ENCODE data around the gene CYP4F22.
"Not testable (repeated sequence)": the region's sequence is repeated elsewhere in the genome, so short reads cannot be mapped to it uniquely, and the experiment has no call there.

Gene CYP4F22

DNA sequence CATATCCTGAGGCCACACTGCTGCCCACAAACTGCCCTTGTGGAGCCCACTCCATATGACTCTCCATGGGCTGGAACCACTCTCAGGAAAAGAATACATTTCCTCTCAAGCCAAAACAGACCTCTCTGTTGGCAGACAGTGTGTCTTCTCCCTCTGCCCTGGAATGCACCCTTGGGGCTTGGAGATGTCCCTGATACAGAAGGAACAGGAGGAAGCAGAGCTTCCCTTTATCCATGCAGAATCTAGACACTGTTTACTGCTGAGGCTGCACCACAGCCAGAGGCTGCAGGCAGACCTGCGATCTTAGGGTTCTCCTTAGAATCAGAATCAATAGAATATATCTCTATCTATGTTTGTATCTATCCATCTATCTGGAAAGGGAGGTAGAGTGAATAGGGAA is 79.9 kb downstream of the CYP4F22 start:
- no peak for DNase-seq (ENCODE audit: low read depth)
- H3K4me3 ChIP-seq (ENCODE audit: low read depth, low read length), result no peak overlapping the region
- TF ChIP-seq, protein P1, sequence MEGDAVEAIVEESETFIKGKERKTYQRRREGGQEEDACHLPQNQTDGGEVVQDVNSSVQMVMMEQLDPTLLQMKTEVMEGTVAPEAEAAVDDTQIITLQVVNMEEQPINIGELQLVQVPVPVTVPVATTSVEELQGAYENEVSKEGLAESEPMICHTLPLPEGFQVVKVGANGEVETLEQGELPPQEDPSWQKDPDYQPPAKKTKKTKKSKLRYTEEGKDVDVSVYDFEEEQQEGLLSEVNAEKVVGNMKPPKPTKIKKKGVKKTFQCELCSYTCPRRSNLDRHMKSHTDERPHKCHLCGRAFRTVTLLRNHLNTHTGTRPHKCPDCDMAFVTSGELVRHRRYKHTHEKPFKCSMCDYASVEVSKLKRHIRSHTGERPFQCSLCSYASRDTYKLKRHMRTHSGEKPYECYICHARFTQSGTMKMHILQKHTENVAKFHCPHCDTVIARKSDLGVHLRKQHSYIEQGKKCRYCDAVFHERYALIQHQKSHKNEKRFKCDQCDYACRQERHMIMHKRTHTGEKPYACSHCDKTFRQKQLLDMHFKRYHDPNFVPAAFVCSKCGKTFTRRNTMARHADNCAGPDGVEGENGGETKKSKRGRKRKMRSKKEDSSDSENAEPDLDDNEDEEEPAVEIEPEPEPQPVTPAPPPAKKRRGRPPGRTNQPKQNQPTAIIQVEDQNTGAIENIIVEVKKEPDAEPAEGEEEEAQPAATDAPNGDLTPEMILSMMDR (IDR thresholded peaks at IDR 0.05; ENCODE audit: control insufficient read depth, extremely low read depth, insufficient read depth), result no peak

DNA sequence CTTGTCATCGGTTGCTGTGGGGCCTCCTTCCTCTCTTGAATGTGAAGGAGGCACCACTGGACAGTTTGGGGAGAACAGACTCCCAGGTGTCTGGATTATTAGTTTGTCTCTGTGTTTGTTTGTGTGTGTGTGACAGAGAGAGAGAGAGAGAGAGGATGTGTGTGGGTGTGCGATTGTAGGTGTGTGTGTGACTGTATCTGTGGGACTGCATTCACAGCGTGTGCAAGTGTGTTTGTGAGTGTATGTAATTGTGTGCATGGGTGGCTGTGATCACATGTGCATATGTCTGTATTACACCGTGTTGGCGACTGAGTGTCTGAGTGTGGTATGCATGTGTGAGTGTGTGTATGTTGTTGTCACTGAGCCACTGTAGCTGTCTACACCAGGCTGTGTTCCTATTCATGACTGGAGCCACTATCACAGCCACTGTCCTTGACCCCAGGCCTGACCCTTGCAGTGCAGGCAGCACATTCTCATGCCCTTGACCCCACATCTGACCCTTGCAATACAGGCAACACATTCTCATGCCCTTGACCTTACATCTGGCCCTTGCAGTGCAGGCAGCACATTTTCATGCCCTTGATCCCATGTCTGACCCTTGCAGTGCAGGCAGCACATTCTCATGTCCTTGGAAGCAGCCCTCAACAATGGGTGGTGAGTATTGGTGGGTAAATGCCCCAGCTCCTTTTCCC is 81.6 kb downstream of the CYP4F22 start:
- TF ChIP-seq, protein P1 (IDR thresholded peaks at IDR 0.05; ENCODE audit: control insufficient read depth, extremely low read depth, insufficient read depth), result no peak
- H3K4me3 ChIP-seq (ENCODE audit: low read depth, low read length), result no peak overlapping the region

DNA sequence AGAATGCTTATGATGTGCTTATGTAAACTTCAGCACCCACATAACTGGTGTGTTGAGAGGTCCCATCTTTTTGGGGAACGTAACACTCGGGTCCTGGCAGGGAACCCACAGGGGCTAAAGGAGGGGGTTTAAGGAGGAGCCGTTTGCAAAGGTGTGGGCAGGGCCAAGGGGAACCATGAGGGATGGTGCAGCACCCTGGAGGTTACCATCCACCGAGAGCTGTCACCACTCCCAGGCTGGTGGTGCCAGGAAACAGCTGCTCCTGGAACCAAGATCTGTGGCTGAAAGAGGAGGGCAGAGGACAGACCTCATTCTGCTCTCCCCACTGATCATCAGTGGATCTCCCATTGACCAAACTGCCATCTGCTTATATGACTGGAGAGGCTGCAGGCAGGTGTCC is 83.5 kb downstream of the CYP4F22 start:
- no peak for DNase-seq (ENCODE audit: low read depth)
- TF ChIP-seq, protein P1 (IDR thresholded peaks at IDR 0.05; ENCODE audit: control insufficient read depth, extremely low read depth, insufficient read depth), result no peak
- H3K4me3 ChIP-seq (ENCODE audit: low read depth, low read length), result no peak overlapping the region

More for the DNA sequence above, 81.6 kb downstream of the CYP4F22 start:
- DNase-seq (ENCODE audit: low read depth), result no peak

DNA sequence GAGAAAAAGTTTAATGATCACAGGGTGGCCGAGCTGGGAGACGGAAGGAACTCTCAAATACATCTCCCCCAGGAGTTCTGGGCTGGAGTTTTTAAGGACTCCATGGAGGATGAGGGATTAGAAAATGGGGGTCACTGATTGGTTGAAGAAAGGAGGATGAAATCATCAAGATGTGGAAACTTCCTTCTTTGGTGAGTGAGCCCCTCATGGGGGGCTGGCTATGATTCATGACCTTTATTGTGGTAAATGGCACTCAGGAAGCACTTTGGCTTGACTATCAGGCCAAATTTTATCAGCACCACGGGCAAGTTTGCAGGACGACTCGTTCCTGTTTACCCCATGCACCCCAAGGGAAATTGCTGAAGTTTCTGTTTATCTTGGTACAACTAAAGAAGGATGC is 84.2 kb downstream of the CYP4F22 start:
- H3K4me3 ChIP-seq (ENCODE audit: low read depth, low read length); DNase-seq (ENCODE audit: low read depth): not testable (repeated sequence)

DNA sequence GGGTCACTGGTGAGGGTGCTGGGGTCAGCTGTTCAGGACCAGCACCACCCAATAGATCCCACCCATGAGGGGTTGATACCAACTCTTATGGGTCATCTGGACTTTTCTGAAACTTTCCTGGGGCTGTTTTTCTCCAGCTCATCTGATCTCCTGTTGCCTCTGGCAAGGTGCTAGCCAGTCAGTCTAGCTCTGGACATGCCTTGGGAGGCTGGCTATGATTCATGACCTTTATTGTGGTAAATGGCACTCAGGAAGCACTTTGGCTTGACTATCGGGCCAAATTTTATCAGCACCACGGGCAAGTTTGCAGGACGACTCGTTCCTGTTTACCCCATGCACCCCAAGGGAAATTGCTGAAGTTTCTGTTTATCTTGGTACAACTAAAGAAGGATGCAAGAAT is 85.4 kb downstream of the CYP4F22 start:
- not testable (repeated sequence) for DNase-seq (ENCODE audit: low read depth); H3K4me3 ChIP-seq (ENCODE audit: low read depth, low read length)

DNA sequence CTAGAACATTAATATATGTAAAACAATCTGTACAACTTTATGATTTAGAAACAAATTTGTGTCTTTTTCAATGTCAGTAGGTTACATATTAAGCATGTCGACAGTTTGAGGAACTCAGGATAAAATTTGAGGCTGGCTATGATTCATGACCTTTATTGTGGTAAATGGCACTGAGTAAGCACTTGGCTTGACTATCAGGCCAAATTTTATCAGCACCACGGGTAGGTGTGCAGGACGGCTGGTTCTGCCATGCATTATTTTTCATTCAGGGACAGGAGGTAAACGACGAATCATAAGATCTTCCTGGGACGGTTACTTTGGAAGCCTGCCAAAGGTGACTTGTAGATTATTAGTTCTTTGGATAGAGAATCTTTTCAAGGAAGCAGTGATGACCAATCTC is 86.7 kb downstream of the CYP4F22 start:
- H3K4me3 ChIP-seq (ENCODE audit: low read depth, low read length), result no peak overlapping the region
- DNase-seq (ENCODE audit: low read depth), result peak; percentile 83
- TF ChIP-seq, protein P1 (IDR thresholded peaks at IDR 0.05; ENCODE audit: control insufficient read depth, extremely low read depth, insufficient read depth), result no peak

Measured in LNCaP clone FGC (cell line).